BJ (cell line): ENCODE data around the gene CCL25. TPM values are rescaled to one million over a fixed set of nuclear protein-coding genes. Genes with fewer than 3 reads are reported as not detected.
"Not testable (repeated sequence)": the region's sequence is repeated elsewhere in the genome, so short reads cannot be mapped to it uniquely, and the experiment has no call there.

ENCODE experiments used
- CTCF ChIA-PET: fragments of 350-600 bp; formaldehyde crosslinking; extraction: SDS; loops from one replicate; lab custom pipeline; 2021; ENCODE audit warnings: antibody characterized with exemption, inconsistent platforms; lab: Yijun Ruan, JAX
- POLR2A ChIA-PET: fragments of 300-600 bp; sonication (Branson Sonifier 250); formaldehyde crosslinking; extraction: SDS; loops from one replicate; lab custom pipeline; 2021; ENCODE audit warnings: antibody characterized with exemption; lab: Charles Lee
- DNase-seq: peaks from one replicate; pipeline ENCODE4 v3.0.0-alpha.2; 2011; ENCODE audit warnings: low read depth
- H3K27me3 ChIP-seq: 2 replicates; pipeline ENCODE4 v1.6.0; 2011; ENCODE audit warnings: low read length; ENCODE audit not compliant: control insufficient read depth, insufficient read depth
- H3K36me3 ChIP-seq: 2 replicates; pipeline ENCODE4 v1.5.1; 2011; ENCODE audit warnings: low read length; ENCODE audit not compliant: control insufficient read depth, insufficient read depth
- H3K4me3 ChIP-seq: 2 replicates; pipeline ENCODE4 v1.5.1; 2011; ENCODE audit warnings: low read depth, mild to moderate bottlenecking, control low read depth, low read length
- polyA plus RNA-seq: library from polyadenylated mRNA; depleted of rRNA; stranded (reverse); fragments of >200 nt; gene quantifications from 2 replicates; pipeline ENCODE4 v1.2.3, GENCODE V29; 2011
- TF ChIP-seq, protein P1 (sequence below): IDR thresholded peaks from 2 replicates; pipeline ENCODE4 v1.5.1; 2011; ENCODE audit warnings: low read depth, mild to moderate bottlenecking, control low read depth, inconsistent platforms, low read length, moderate library complexity; ENCODE audit not compliant: insufficient read depth

Gene CCL25
- polyA plus RNA-seq, 1 experiment = not detected

DNA sequence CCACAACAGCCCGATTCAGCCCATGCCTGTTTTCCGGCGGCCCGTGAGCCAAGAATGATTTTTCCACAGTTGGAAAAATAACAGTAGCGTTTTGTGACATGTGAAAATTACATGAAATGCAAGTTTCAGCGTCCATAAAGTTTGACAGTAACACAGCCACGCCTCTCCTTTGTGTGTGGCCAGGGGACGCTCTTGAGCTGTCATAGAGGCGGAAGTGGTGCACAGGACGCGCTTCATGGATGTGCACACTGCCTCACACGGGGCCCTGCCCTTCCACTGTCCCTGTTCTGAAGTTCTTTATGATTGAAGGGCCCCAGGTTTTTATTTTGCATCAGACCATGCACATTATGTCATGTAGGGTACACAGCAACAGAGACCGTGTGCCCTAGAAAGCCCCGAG is 34.8 kb upstream of the CCL25 start:
- Histone ChIP-seq H3K36me3 (no peaks in the 10 kb centered on the region), H3K4me3 (no peak overlapping the region), H3K27me3 (no peaks in the 10 kb centered on the region)
- no peak for DNase-seq
- TF ChIP-seq, protein P1, sequence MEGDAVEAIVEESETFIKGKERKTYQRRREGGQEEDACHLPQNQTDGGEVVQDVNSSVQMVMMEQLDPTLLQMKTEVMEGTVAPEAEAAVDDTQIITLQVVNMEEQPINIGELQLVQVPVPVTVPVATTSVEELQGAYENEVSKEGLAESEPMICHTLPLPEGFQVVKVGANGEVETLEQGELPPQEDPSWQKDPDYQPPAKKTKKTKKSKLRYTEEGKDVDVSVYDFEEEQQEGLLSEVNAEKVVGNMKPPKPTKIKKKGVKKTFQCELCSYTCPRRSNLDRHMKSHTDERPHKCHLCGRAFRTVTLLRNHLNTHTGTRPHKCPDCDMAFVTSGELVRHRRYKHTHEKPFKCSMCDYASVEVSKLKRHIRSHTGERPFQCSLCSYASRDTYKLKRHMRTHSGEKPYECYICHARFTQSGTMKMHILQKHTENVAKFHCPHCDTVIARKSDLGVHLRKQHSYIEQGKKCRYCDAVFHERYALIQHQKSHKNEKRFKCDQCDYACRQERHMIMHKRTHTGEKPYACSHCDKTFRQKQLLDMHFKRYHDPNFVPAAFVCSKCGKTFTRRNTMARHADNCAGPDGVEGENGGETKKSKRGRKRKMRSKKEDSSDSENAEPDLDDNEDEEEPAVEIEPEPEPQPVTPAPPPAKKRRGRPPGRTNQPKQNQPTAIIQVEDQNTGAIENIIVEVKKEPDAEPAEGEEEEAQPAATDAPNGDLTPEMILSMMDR = no peak
- POLR2A ChIA-PET = no interaction called here
- CTCF ChIA-PET = interaction anchor here (1.7 kb wide), 1 partner anchor 15 kb away, joined by 8 read pairs; no protein-coding TSS in a partner anchor

DNA sequence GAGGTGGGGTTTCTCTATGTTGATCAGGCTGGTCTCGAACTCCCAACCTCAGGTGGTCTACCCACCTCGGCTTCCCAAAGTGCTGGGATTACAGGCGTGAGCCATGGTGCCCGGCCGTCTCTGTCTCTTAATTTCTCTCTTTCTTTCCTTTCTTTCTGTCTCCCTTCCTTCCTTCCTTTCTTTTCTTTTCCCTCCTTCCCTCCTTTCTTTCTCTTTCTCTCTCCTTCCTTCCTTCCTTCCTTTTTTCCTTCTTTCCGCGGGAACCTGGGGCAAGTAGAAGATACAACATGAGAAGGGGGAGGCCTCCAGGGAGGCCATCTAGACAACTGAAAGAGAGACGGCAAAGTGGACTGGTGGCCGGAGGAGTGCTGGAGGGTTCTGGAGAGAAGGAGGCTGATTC is 31.9 kb upstream of the CCL25 start:
- DNase-seq = no peak
- TF ChIP-seq, protein P1 = no peak
- ChIA-PET POLR2A (no interaction called here), CTCF (no interaction called here)
- no peaks in the 10 kb centered on the region for H3K36me3 ChIP-seq
- no peaks in the 10 kb centered on the region for H3K27me3 ChIP-seq
- H3K4me3 ChIP-seq = no peak overlapping the region

DNA sequence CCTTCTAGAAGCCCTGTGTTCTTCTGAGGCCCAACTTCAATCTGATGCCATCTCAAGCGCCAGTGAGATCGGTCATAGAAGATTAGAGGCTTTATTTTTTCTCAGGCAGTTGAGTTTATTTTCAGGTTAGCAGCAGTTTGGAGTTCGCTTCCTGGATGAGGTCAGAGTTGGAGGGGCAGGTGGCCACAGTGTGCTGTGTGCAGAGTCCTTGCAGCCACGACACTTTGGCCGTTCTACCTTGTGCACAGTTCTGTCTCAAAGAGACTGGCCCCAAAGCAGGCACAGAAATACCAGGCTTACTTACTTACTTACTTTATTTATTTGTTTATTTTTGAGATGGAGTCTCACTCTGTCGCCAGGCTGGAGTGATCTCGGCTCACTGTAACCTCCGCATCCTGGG is 31.2 kb upstream of the CCL25 start:
- ChIA-PET CTCF (no interaction called here), POLR2A (no interaction called here)
- DNase-seq = no peak
- Histone ChIP-seq H3K4me3 (no peak overlapping the region), H3K36me3 (no peaks in the 10 kb centered on the region), H3K27me3 (no peaks in the 10 kb centered on the region)
- TF ChIP-seq, protein P1 = no peak

DNA sequence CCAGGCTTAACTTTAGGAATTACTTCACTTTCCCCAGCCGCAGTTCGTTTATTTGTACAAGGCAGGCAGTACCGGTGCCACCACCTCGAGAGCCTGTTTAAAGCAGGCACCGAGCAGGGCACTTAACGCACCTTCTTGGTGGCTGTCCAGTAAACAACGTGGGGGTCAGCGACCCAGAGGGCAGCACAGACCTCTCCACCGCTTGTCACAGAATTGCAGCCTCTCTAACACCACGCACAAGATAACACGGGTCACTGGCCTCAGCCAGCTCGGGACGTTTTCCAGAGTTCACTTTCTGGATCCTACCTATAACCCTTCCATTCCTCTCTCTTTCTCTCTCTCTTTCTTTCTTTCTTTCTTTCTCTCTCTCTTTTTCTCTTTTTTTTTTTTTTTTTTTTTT is 30.3 kb upstream of the CCL25 start:
- no peak overlapping the region for H3K4me3 ChIP-seq
- H3K27me3 ChIP-seq = no peaks in the 10 kb centered on the region
- TF ChIP-seq, protein P1 = no peak
- ChIA-PET POLR2A (no interaction called here), CTCF (no interaction called here)
- DNase-seq = no peak
- no peaks in the 10 kb centered on the region for H3K36me3 ChIP-seq

DNA sequence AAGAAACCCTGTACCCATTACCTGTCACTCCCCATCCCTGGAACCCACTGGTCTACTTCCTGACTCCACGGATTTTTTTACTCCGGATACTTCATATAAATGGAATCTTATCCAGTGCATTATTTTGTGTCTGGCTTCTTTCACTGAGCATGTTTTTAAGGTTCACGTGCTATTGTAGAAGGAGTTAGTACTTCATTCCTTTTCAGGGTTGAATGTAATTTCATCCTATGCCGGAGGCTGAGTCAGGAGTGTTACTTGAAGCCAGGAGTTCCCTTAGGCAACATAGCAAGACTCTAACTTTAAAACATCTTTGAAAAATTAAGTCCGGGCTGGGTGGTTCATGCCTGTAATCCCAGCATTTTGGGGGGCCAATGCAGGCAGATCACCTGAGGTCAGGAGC is 29.2 kb upstream of the CCL25 start:
- ChIA-PET CTCF (interaction anchor here (0.7 kb wide), 1 partner anchor 473 kb away, joined by 3 read pairs; no protein-coding TSS in a partner anchor), POLR2A (no interaction called here)
- no peaks in the 10 kb centered on the region for H3K27me3 ChIP-seq
- DNase-seq = no peak
- TF ChIP-seq, protein P1 = no peak
- no peak overlapping the region for H3K4me3 ChIP-seq
- no peaks in the 10 kb centered on the region for H3K36me3 ChIP-seq

DNA sequence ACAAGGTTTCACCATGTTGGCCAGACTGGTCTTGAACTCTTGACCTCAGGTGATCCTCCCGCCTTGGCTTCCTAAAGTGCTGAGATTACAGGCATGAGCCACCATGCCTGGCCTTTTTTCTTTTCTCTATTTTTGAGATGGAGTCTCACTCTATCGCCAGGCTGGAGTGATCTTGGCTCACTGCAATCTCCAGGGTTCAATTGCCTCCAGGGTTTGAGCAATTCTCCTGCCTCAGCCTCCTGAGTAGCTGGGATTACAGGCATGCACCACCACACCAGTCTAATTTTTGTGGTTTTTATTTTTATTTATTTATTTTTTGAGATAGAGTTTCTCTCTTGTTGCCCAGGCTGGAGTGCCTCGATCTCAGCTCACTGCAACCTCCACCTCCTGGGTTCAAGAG is 28.3 kb upstream of the CCL25 start:
- H3K36me3 ChIP-seq, DNase-seq, POLR2A ChIA-PET, CTCF ChIA-PET, H3K4me3 ChIP-seq, H3K27me3 ChIP-seq: not testable (repeated sequence)
